ENCODE measurements around the gene MDH1B.

GRCh38 chr2:206800506-206801417 lies 35.6 kb upstream of the MDH1B start:
- TF ChIP-seq CTCF (IDR thresholded peaks at IDR 0.05 in 4 of 5, conservative IDR thresholded peaks at IDR 0.05 in 1 of 5) (peak; percentile 51 to 64 (median 53)), POLR2A (IDR thresholded peaks at IDR 0.05) (no peak)

All from gastrocnemius medialis (tissue), 4 donors.